Pulmonary artery endothelial cell (primary cell): Measurements from ENCODE around the gene DHRSX. TPM values are rescaled to one million over a fixed set of nuclear protein-coding genes. Genes with fewer than 3 reads are reported as not detected.
"Not testable (repeated sequence)": the region's sequence is repeated elsewhere in the genome, so short reads cannot be mapped to it uniquely, and the experiment has no call there.

Experiments used
- DNase-seq: peaks from one replicate; pipeline ENCODE4 v3.0.0-alpha.2; 2011; ENCODE audit warnings: low read depth, low spot score
- total RNA-seq: library from RNA; depleted of rRNA; stranded (reverse); fragments of >200 nt; gene quantifications from 2 replicates; pipeline ENCODE4 v1.2.3, GENCODE V29; 2014

The DHRSX gene
- total RNA-seq, 1 donor from 2014 or later = 23.7 TPM

GRCh38 chrX:2457289-2458133 lies 43.3 kb downstream of the DHRSX start:
- no peak for DNase-seq

DNA sequence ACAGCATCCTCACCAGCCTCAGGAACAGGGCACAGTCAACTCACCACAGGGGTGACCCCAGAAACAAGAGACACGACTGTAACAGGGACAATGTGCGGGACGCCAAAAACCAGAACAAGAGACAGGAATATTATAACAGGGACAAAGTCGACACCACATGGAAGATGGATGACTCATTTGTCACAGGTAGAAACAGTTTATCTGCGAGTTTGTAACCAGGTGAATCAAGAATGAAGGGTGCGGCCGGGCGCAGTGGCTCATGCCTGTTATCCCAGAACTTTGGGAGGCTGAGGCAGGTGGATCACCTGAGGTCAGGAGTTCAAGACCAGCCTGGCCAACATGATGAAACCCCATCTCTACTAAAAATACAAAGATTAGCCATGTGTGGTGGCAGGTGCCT lies 44.7 kb downstream of the DHRSX start:
- DNase-seq = not testable (repeated sequence)

GRCh38 chrX:2454620-2455019 lies 46.2 kb downstream of the DHRSX start:
- DNase-seq = not testable (repeated sequence)

GRCh38 chrX:2452799-2453198 lies 48.0 kb downstream of the DHRSX start:
- DNase-seq = no peak

DNA sequence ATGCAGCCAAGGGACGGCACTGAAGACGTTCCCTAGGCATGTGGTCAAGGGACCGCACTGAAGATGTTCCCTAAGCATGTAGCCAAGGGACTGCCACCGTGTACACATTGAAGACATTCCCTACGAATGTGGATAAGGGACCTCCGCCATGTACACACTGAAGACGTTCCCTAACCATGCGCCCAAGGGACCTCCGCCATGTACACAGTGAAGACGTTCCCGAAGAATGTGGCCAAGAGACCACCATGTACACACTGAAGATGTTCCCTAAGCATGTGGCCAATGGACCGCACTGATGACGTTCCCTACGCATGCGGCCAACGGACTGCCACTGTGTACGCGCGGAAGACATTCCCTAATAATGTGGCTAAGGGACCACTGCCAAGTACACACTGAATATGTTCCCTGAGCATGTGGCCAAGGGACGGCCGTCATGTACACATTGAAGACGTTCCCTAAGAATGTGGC lies 48.4 kb downstream of the DHRSX start:
- no peak for DNase-seq

- no peak for DNase-seq
Measured at GRCh38 chrX:2451501-2452316, 49.1 kb downstream of the DHRSX start.

- DNase-seq = no peak
Measured at GRCh38 chrX:2450681-2451080, 50.1 kb downstream of the DHRSX start.

DNA sequence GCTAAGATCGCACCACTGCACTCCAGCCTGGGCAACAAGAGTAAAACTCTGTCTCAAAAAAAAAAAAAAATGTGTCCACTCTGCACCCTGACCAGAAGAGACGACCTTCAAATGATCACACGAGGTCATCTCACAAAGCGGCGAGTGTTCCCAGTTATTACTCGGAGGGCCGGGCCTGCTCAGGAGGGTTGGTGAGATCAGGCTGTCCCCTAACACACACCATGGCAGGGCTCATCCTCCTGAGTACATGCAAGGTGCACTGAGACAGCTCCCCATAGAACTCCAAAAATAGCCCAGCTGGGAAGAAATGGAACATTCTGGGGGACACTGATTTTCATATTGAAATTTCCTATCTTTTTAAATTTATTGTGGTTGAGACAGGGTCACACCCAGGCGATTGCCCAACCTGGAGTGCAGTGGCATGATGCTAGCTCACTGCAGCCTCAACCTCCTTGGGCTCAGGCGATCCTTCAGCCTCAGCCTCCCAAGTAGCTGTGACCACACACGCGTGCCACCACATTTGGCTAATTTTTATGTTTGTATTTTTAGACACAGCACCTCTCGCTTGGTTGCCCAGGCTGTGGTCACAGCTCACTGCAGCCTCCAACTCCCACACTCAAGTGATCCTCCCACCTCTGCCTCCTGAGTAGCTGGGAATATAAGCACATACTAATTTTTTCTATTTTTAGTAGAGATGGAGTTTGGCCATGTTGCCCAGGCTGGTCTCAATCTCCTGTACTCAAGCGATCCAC lies 51.5 kb downstream of the DHRSX start:
- DNase-seq = no peak

DNA sequence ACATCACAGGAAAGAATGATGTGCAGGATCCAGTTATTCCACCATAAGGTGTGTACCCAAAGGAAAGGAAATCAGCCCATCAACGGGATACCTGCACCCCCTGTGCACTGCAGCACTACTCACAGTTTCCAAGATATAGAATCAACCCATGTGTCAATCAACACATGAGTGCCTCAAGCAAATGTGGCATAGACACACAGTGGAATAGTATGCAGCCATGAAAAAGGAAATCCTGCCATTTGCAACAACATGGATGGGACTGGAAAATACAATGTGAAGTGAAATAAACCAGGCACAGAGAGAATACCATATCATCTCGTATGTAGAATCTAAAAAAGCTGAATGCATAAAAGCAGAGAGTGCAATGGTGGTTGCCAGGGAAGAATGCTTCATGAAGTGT lies 53.3 kb downstream of the DHRSX start:
- no peak for DNase-seq

- no peak for DNase-seq
Measured at GRCh38 chrX:2446815-2447214, 54.0 kb downstream of the DHRSX start.

- no peak for DNase-seq
Measured at GRCh38 chrX:2445662-2446623, 54.8 kb downstream of the DHRSX start.

DNA sequence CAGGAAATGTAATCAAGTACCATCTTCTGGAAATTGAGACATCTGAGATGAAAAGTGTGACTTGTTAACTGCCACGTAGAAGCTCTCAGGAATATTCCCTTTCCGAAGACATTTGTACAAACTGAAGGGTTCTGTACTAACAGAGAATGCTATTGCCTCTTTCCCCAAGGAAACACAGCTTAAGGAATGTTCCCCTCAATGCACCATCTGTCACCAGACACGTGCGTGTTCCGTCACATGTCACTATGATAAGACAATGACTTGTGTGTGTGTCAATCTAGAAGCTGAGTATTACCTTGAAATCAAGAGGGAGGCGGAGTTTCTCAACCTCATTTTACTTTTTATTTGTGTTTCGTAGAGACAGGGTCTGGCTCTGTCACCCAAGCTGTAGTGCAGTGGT lies 58.1 kb downstream of the DHRSX start:
- DNase-seq = no peak

DNA sequence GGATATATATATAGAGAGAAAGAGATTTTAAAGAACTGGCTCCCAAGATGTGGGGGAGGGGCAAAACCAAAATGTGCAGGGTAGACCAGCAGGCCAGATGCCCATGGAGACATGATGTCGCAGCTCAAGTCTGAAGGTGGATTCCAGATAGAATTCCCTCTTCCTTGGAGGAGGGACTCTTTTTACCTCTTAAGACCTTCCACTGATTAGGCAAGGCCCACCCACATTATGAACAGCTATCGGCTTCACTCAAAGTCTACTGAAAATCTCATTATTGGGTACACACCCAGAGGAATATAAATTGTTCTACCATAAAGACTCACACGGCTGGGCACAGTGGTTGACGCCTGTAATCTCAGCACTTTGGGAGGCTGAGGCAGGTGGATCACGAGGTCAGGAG lies 59.3 kb downstream of the DHRSX start:
- DNase-seq = no peak

DNA sequence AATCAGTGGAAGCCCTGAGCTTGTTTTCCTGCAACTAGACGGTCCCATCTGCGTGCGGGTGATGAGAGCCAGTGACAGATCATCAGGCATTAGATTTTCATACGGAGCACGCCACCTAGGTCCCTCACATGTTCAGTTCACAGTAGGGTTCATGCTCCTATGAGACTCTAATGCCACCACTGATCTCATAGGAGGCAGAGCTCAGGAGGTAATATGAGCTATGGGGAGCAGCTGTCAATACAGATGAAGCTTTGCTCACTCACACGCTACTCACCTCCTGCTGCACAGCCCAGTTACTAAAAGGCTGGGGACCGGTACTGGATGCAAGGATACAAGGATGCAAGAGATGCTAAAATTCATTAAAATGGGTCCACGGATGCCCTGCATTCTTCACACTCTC lies 61.2 kb downstream of the DHRSX start:
- no peak for DNase-seq

GRCh38 chrX:2435465-2435864 lies 65.3 kb downstream of the DHRSX start:
- no peak for DNase-seq

- DNase-seq = no peak
Measured at GRCh38 chrX:2434270-2435163, 66.3 kb downstream of the DHRSX start.

- DNase-seq = no peak
Measured at GRCh38 chrX:2432298-2432863, 68.4 kb downstream of the DHRSX start.

GRCh38 chrX:2430265-2430825 lies 70.4 kb downstream of the DHRSX start:
- DNase-seq = no peak

DNA sequence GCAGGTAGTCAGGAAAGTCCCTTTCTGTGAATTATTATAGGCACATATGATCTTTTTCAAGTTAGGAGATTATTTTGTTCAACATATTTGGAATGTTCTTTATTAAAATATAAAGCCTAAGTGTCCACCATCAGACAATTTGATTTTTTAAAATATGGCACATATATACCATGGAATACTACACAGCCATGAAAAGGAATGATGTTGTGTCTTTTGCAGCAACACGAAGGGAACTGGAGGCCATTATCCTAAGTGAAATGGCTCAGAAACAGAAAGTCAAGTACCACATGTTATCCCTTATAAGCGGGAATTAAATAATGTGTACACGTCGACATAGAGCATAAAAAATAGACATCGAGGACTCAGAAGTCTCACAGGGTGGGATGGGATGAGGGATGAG lies 73.0 kb downstream of the DHRSX start:
- DNase-seq = no peak
